DMS153 (cell line): ENCODE results near the gene FGD2.
A peak's percentile ranks its signal among the peaks of the same experiment; 100 is the strongest.

ENCODE experiments used
- DNase-seq: peaks from one replicate; lab custom pipeline; 2025; lab: John Stamatoyannopoulos, UW

FGD2 gene

DNA sequence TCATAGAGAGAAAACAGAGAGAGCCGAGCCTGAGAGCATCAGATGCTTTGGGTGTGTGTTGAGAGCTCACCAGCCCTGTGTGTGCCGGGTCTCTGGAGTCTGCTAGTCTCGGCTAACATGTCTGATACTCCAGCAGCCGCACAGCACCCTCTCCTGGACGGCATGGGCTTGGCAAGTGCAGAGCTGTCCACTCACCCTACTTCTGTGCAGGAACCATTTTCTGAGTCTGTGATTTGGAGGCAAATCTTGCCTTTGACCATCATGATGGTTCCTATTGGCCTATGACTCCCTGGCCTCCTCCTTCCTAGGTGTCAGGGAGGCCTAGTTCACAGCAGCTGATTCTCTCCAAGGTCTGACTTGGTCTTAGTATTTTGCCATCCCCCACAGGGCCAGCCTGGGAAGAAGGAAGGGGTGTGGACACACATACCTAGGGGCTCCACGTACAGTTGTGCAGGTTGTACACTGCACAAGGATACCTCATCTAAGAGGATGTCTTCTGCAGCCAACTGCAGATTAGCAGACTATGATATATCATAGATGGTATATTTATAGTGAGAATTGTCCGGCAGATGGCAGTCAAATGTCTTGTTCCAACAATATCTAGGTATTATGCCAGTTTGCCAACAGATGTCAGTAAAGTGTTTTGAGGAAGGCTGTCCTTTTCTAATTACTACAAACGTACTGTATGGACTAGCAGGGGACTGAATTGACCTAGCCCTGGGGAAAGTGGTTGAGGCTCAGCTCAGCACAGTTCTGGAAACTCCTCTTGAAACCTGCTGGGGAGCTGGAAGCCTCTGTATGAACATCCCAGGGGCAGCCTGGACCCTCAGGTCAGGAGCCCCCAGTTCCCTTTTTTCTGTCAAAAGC, 13.0 kb downstream of the FGD2 start:
- DNase-seq = peak; percentile 59

DNA sequence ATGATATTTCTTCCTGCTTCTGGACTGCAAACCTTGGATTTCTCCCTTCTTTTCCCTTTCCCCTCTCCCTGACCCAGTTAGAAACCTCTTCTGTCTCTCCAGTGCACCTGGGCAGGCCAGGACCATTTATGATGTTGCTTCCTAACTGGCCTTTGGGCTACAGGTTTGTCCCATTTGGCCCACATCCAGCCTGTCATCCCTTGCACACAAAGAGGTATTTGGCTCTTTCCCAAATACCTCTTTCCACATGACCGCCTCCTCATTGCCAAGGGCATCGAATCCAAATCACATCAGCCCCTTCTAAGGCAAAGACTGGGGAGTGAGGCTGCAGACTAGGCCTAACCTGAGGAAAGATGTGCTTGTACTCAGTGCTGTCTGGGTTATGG, 13.6 kb downstream of the FGD2 start:
- DNase-seq = peak; percentile 76

DNA sequence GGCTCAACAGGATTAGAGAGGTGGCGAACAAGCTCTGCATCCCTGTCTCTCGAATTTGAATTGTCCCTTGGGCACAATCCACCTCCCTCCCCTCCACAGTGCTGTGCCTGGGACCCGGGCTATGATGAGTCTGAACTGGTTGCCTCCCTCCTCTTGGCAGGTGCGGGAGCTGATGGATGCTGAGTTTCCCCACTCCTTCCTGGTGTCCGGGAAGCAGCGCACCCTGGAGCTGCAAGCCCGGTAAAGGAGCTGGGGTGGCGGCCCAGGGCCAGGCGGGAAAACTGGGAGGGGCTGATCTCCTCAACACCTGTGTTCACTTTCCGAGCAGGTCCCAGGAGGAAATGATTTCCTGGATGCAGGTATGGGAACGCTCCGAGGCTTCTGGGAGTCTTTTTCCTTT, 14.9 kb downstream of the FGD2 start:
- DNase-seq = peak; percentile 69

DNA sequence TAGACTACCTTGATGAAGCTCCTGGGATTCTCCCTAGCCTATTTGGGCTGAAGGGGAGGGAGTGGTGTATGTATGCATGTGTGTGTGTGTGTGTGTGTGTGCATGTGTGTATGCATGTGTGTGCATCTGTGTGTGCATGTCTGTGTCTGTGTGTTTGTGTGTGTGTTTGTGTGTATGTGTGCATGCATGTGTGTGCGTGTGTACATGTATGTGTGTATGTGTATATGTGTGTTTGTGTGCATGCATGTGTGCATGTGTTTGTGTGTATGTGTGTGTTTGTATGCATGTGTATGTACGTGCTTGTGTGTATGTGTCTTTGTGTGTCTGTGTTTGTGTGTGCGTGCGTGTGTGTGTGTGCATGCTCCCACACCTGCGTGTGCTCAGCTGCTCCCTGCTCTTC, 15.4 kb downstream of the FGD2 start:
- no peak for DNase-seq

DNA sequence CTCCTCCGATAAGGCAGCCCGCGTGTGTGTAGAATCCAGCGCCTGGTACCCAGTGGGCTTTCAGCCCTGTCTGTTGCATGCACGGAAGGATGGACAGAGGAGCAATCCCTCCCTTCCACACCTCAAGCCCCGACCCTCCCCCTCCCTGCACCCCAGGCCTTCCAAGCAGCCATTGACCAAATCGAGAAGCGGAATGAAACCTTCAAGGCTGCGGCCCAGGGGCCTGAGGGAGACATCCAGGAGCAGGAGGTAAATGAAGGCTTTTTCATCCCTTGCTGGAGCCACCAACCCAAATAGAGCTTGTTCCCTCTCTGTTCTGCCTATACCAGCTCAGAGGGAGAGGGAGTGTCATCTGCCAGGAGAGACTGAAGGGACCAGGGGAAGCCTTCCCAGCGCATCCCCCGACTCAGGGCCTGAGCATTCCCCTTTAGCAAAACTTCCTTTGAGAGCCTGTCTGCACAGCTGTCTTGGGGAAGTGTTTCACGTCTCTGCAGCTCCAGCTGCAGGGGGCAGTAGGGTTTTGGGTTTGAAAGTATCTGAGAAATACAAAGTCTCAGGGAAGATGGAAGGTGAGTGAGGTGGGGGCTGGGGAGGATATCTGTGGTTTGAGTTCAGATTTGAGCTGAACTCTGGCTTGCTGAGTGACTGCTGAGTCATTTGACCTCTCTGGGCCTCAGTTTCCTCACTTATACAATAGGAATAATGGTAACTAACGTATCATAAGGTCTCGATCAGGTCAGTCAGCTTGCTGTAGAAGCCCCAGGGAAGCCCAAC, 16.1 kb downstream of the FGD2 start:
- DNase-seq = no peak

DNA sequence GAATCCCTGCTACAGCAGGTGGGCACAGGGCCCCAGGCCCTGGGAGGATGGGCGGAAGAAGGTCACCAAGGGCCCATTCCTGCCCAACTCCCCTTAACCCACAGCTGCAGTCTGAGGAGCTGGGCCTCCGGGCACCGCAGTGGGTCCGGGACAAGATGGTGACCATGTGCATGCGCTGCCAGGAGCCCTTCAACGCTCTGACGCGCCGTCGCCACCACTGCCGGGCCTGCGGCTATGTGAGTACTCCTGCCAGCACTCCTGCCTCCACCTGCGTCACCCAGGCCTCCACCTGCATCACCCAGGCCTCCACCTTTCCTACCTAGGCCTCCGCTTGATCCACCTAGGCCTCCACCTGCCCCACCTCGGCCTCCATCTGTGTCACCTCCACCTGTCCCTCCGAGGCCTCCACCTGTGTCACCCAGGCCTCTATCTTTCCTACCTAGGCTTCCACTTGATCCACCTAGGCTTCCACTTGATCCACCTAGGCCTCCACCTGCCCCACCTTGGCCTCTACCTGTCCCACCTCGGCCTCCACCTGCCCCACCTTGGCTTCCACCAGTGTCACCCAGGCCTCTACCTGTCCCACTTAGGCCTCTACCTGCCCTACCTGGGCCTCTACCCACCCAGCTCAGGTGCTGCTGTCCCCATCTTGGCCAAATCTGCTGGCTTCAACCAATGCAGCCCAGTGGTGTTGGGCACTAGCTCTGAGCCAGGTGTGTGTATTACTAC, 16.8 kb downstream of the FGD2 start:
- no peak for DNase-seq

DNA sequence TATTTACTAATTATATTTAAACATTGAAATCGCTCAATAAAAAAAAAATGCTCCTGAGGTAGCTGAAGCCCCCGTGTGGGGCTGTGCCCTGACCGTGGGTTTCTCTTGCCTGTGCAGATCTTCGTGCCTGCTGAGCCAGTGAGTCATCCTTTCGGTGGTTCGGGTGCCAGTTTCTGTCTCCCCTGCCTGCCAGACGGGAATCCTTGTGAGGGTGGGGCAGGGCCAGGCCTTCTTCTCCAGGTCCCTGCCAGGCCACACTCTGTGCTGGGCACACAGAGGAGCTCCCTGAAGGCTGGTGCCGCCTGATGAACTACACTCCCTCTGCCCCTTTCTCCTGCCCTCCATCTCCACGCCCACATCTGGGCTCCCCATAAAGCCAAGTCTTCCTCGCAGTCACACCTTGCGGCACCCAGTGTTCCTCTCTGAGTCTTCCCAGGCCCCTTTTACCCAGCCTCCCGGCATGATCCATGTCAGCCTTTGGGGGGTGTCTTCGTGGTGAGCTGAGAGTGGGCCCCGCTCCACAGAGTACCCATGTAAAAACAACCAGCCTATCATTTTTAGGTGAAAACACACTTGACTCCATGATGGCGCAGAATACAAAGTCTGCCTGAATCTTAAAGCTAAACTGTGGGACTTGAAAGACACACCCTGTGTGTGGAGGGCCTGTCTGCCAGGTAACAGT, 19.3 kb downstream of the FGD2 start:
- DNase-seq = no peak

DNA sequence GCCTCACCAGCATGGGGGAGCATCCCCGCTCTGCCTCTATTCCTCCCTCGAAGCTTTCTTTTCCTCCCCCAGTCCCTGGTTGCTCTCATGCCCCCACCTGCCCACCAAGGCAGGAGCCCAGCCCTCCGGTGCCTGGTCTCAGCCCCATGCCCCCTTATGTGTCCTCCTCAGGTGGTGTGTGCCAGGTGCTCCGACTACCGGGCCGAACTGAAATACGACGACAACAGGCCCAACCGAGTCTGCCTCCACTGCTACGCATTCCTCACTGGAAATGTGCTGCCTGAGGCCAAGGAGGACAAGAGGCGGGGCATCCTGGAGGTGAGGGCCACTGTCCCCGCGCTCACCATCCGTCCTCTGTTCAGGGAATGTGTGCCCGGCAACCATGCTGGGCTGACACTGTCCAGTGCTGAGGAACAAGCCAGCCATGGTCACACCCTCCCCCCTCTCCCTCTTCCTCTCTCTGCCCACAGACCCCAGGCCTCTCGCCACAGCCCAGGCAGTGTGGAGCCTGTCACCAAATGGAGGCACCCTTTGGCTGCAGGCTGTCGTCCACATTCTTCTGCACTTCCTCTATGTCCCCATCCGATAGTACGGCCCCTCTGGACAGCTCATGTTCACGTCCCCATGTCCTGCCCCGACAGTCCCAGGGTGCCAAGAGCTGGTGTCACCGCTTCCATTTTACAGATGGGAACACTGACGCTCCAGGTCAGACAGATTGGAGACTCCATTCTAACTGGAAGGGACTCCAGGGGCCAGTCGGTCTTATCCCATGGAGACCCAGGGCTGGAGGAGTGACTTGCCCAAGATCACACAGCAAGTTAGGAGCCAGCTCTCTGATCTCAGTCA, 20.4 kb downstream of the FGD2 start:
- no peak for DNase-seq

DNA sequence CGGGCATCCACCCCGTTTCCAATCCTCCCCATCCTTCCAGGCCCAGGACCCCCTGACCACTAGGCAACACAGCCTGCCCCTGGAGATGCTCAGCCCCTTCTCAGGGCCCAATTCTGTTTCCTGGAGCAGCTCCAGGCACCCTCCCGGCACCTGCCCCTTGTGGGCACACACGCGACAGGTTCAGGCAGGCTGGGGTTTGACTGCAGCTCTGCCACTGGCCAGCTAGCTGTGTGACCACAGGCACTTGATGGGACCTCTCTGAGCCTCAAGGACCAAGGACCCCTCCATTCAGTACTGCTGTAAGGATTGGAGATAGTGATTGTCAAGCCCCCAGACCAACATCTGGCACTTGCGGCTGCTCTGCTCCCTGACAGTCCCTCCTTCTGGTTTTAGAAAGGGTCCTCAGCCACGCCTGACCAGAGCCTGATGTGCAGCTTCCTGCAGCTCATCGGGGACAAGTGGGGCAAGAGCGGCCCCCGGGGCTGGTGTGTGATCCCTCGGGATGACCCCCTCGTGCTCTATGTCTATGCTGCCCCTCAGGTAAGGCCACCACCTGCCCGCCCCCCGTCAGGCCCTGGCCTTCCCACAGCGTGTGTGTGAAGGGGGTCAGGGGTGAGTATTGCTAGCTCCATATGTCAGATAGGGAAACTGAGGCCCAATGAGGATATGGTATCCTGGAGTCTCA, 21.7 kb downstream of the FGD2 start:
- DNase-seq = no peak

DNA sequence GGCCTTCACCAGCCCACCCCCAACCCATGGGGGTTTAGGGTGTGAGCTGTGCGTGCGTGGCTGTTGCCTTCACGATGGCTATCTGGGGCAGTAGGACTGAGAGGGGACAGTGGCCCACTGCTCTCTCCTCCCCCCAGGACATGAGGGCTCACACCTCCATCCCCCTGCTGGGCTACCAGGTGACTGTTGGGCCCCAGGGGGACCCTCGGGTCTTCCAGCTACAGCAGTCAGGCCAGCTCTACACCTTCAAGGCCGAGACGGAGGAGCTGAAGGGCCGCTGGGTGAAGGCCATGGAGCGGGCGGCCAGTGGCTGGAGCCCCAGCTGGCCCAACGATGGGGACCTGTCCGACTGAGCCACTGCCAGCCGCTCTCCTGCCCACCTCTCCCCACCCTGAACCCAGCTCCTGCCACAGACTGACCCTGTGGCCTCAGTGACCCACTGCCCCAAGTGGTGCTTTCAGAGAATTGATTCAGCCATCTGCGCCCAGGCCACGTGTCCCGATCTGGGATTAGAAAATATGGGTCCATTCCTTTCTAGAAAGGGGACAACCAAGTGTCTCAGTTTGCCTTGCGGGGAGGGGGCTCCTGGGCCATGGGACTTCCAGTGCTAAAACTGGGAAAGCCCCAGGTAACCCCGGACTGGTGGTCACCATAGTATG, 22.5 kb downstream of the FGD2 start:
- DNase-seq = no peak

DNA sequence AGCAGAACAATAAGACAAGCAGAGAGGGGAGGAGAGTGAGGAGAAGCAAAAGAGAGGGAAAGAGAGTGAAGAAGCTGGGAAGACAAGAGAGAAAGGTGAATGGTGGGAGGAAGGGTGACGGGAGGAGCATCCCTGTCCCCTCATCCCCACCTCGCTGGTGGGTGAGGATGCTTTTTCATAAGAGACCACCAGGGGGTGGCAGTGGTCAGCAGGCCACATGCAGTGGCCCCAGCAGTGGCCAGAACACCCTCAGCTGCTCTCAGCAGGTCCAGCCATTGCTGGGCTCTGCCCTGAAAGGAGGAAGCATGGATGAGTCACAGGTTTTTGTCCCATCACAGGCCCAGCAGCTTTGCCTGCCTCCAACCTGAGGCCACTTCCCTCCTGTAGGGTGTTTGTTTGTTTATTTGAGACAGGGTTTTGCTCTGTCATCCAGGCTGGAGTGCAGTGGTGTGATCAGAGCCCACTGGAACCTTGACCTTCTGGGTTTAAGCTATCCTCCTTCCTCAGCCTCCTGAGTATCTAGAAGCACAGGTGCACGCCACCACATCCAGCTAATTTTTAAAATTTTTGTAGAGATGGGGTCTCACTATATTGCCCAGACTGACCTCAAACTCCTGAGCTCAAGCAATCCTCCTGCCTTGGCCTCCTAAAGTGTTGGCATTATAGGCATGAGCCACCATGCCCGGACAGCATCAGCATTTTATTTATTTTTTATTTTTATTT, 24.0 kb downstream of the FGD2 start:
- no peak for DNase-seq

DNA sequence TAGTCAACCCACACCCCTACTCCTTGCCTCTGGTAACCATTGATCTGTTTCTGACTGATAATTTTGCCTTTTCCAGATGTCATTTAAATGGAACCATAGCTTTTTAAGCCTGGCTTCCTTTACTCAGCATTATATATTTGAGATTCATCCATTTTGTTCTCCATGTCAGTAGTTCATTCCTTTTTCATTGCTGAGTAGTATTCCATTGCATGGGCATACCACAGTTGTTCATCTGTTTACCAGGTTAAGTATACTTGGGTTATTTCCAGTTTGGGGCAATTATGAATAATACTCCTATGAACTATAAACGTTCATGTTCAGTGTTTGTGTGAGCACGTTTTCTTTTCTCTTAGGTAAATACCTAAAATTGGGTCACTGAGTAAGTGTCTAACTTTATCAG, 25.1 kb downstream of the FGD2 start:
- DNase-seq = no peak

DNA sequence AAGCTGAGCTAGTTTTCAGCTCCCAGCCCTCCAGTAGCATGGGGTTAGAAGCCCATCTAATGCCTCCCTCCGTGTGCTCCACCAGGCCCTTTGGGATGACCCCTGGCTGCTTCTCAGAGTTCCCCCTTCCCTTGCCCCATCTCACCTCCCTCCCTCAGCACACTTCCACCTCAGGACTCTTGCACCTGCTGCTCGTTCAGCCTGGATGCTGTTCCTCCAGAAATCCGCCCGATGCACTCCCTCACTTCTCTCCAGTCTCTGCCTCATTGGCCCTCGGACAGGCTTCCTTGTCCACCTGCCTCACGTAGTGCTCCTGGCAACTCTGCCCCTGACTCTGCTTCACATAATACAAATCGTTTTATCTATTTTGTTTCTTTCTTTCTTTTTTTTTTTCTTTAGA, 26.8 kb downstream of the FGD2 start:
- no peak for DNase-seq

DNA sequence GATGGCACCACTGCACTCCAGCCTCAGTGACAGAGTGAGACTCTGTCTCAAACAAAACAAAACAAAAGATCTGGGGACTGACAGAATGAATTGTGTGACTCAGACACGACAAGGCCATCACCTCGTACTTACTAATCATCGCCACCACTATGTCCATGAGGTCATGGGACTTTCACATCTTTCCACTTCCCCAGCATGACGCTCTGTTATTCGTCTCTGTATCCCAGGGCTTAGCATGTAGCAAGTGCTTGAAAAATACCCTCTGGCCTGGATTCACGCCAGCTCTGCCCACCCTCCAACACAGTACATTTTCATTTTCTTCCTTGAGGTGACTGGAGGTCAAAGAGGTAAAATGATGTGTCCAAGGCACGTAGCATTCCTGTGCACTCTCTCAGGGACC, 27.8 kb downstream of the FGD2 start:
- no peak for DNase-seq

DNA sequence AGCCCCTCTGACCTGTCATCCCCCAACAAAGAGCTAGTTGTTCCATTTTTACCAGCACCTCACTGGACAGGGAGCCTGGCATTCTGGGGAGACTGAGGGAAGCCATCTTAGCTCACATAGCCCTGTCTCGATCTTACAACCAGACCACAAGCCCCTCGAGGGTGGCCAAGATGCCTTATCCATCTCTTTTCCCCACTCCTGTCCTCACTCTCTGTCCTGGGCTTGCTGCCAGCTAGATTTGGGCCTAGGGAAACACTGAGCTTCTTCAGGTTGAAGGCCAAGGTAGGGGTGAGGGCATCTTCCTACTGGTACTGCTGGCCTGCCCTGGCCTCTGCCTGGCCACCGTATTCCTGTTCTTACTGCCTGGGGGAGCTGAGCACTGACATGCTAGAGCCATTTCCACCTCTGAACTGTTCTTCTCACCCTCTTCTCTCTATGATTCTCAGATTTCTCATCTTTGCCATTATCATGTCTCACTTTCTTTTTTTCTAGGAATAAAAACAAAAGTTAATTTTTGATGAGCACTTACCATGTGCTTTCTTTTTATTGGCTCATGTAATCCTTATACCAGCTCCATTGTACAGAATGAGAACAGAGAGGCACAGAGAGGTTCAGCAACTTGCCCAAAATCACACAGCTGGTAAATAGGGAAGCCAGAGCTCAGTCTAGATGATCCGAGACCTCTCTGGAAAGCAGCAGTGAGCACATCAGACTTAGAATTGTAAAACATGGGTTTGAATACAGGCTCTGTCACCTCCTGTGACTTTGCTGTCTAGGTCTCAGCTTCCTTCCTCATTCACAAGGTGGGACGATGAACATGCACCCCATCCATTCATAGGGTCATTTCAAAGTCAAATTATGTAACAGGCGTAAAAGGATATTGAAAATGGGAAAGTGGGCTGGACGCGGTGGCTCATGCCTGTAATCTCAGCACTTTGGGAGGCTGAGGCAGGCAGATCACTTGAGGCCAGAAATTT, 28.7 kb downstream of the FGD2 start:
- no peak for DNase-seq

DNA sequence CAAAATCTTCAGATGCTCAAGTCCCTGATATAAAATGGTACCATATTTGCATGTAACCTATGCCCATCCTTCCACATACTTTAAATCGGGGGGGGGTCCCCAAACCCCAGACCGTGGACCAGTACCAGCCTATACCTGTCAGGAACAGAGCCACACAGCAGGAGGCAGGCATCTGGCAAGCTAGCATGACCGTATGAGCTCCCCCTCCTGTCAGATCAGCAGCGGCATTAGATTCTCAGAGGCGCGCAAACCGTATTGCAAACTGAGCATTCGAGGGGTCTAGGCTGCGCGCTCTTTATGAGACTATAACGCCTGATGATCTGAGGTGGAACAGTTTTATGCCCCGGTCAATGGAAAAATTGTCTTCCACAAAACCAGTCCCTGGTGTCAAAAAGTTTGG, 30.7 kb downstream of the FGD2 start:
- DNase-seq = no peak

DNA sequence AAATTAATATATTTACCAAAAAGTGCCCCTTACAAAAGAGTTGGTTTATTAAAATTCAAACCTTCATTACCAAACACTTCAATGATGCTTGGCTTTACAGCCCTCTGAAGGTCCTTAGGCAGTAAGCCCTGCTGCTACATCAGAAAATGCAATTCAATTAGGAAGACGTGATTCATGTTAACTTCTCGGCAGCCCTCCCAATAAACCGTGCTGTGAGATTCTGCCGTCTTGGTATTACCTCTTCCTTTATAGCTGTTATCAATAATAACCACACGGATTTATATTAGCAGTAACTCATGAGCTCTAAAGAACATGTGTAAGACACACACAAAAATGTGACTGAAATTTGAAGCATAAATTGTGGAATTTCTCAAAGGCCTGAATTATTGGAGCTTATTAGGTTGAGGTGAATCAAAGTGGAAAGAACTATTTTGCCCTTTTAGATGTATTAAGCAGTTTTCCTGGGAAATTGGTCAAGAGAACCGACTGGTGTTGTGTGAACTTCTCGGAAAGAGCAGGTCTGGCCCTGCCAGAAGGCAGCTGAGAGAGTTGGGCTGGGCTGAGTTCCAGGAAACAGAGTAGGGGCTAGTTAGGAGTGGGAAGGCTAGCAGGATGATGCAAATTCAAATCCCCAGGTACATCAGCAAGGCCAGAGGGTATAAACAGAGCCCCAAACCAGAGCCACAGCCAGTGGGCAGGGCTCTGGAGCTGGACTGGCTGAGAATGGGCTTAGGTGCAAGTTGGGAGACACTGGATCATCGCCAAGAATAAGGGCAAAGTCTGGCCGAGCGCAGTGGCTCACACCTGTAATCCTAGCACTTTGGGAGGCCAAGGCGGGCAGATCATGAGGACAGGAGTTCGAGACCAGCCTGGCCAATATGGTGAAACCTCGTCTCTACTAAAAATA, 33.1 kb downstream of the FGD2 start:
- DNase-seq = no peak
